Mammary epithelial cell (primary cell): ENCODE data around the gene EEF1G.

Source experiments
- CTCF ChIP-seq, 2 donors: IDR thresholded peaks in 1 of 2; conservative IDR thresholded peaks in 1 of 2; 2 replicates each; pipeline ENCODE4 v1.5.1; 2011 to 2012; ENCODE audit warnings: inconsistent platforms in 2 of 2, low read length in 2 of 2, mild to moderate bottlenecking in 2 of 2, control low read depth in 1 of 2, low read depth in 1 of 2; ENCODE audit not compliant: insufficient read depth in 1 of 2; ENCODE audit errors: extremely low read depth in 1 of 2
- EZH2 ChIP-seq: IDR thresholded peaks from 2 replicates; pipeline ENCODE4 v1.6.1; 2012; ENCODE audit warnings: low read length, inconsistent platforms, borderline replicate concordance

GRCh38 chr11:62602141-62603071 lies 28.7 kb upstream of the EEF1G start:
- TF ChIP-seq CTCF (conservative IDR thresholded peaks at IDR 0.05 in 1 of 2, IDR thresholded peaks at IDR 0.05 in 1 of 2; ENCODE audit: extremely low read depth in 1 of 2, insufficient read depth in 1 of 2, low read depth in 1 of 2, low read length in 2 of 2) (no peak), EZH2 (no peak)
